ENCODE measurements around the gene OSM. TPM values are rescaled to one million over a fixed set of nuclear protein-coding genes. Genes with fewer than 3 reads are reported as not detected.

Gene OSM
- total RNA-seq, 8 experiments from 2014 or later, result 0.08 to 0.71 (median 0.23) TPM; not detected in 3

DNA sequence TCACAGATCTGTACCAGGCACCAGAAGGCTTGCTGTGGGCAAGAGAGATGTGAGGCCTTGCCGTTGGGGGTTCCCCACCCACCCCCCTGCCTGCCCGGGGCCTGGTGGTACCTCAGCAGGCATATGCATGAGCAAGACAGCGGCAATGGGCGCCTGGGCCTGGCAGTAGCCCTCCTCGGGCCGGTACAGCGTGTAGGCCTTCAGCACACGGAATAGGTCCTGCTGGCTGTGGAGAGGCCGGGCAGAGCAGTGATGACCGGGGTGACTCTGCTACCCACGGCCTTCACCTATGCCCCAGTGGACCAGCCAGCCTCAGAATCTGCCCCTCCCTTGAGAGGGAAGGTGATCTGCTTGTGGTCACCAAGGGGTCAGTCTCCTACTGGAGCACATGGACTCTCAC lies 28.2 kb upstream of the OSM start:
- WGBS, 10 experiments, result no CpG with 5 or more reads among the region's 11 CpGs
- Histone ChIP-seq H3K4me3 (no peak overlapping the region), H3K4me1 (replicated peaks in 1 of 2) (peaks cover 9 to 16% of the 10 kb centered on the region in 2 donors), H3K27ac (no peak overlapping the region)
- in situ Hi-C loops (cut with MboI; ENCODE audit: low pct_unique_long_range_greater_than_20kb in 2 of 9, low sequenced_read_pairs in 9 of 9, unreplicated experiment in 9 of 9), result no loop called here
- no peak for ATAC-seq (replicated peaks in 6 of 8)

DNA sequence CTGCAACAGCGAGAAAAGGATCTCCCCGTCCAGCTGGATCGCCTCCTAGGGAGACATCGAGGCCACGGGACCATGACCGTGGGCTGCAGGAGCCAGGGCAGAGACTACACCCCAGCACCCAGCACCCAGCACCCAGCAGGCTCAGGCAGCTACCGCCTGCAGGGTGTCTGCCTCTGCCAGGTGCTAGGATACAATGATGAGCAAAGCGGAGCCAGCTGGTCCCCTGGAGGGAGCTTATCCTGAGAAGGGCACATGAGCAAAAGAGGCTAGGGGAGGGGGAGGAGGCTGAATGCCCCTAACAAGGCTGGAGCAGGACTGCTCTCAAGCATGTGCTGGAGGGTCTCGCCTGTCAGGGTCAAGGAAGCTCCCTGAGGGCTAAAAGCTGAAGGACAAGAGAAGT lies 27.4 kb upstream of the OSM start:
- Histone ChIP-seq H3K27ac (no peak overlapping the region), H3K4me3 (no peak overlapping the region), H3K4me1 (replicated peaks in 1 of 2) (peaks cover 9 to 17% of the 10 kb centered on the region in 2 donors)
- ATAC-seq (replicated peaks in 6 of 8), result no peak
- 60 to 94% (median 90%) methylated on average over 1 to 5 of the region's 9 CpGs; no CpG with 5 or more reads in 5 of the 10 experiments for WGBS, 10 experiments
- in situ Hi-C loops (cut with MboI; ENCODE audit: low pct_unique_long_range_greater_than_20kb in 2 of 9, low sequenced_read_pairs in 9 of 9, unreplicated experiment in 9 of 9), result no loop called here

DNA sequence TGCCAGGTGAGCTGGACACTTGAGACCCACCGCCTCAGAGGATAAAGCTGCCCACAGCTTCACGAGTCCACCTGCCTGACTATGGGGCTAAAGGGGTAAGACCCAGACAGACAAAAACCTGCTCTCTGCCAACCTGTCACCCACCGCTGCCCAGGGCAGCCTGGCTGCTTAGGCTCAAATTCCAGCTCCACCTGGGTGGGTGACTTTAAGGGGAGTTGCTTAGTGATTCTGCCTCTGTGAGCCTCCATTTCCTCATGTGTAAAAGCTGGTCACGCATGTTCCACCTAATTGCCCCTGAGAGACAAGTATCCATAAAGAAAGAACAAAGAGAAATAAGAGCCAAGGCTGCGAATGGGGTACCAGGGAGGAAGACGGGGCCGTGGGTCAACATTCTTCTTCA lies 26.4 kb upstream of the OSM start:
- WGBS, 10 experiments, result 80 to 100% (median 91%) methylated on average over 1 to 4 of the region's 7 CpGs; no CpG with 5 or more reads in 4 of the 10 experiments
- Histone ChIP-seq H3K4me3 (no peak overlapping the region), H3K4me1 (replicated peaks in 1 of 2) (peaks cover 11 to 21% of the 10 kb centered on the region in 2 donors), H3K27ac (no peak overlapping the region)
- ATAC-seq (replicated peaks in 6 of 8), result no peak
- in situ Hi-C loops (cut with MboI; ENCODE audit: low pct_unique_long_range_greater_than_20kb in 2 of 9, low sequenced_read_pairs in 9 of 9, unreplicated experiment in 9 of 9), result no loop called here

- Histone ChIP-seq H3K27ac (no peak overlapping the region), H3K4me3 (no peak overlapping the region), H3K4me1 (replicated peaks in 1 of 2) (peaks cover 11 to 21% of the 10 kb centered on the region in 2 donors)
- 93 to 100% methylated on average over 1 to 3 of the region's 18 CpGs; no CpG with 5 or more reads in 8 of the 10 experiments for WGBS, 10 experiments
- in situ Hi-C loops (cut with MboI; ENCODE audit: low pct_unique_long_range_greater_than_20kb in 2 of 9, low sequenced_read_pairs in 9 of 9, unreplicated experiment in 9 of 9), result no loop called here
- ATAC-seq (replicated peaks in 6 of 8), result no peak
Measured at GRCh38 chr22:30292069-30292970, 25.7 kb upstream of the OSM start.

DNA sequence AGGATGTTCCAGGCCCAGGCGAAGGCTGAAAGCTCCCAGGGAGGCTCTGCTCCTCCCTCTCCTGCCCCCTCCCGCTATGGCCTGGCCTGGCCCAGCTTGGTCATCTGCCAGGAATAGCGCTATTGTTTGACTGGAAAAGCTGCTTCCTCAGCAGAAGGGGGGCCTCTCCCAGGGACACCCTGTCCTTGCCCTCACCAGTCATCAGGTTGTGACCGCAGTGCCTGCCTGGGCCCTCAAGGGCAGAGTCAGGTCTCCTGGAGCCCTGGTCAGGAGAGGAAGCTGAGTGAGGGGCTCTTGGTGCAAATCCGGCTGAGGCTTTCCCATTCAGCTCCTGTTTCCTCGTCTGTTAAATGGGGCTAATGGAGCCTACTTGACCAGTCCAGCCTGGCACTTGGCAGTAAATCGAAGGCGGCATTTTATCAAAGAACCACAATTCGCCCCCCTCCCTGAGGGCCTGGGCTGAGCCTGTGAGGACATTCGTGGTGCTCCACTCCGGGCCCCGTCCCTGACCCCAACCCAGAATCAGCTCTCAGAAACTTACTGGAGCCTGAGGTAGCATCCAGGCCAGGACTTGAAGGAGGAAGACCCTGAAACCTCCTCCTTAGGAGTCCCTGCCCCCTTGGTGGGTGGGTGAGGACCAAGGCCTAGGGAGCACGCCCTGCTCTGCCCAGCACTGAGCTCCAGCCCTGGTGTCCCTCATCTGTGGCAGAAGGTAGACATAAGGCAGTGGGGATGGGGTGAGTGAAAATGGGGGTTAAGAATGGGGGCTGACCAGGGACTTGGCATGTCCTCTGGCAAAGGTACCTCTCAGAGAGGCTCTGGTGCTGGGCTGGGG lies 24.6 kb upstream of the OSM start:
- peak overlapping the region in 1 of 2 donors; percentile 11 for H3K27ac ChIP-seq

GRCh38 chr22:30290342-30291057 lies 23.8 kb upstream of the OSM start:
- peak in 7 of 8 experiments; percentile 2 to 9 (median 3) for ATAC-seq (replicated peaks in 6 of 8)
- Histone ChIP-seq H3K4me1 (replicated peaks in 1 of 2) (peaks cover 11 to 21% of the 10 kb centered on the region in 2 donors), H3K4me3 (peak overlapping the region in 1 of 5 donors; percentile 51), H3K27ac (peak overlapping the region; percentile 6 to 42)
- in situ Hi-C loops (cut with MboI; ENCODE audit: low pct_unique_long_range_greater_than_20kb in 2 of 9, low sequenced_read_pairs in 9 of 9, unreplicated experiment in 9 of 9), result no loop called here
- 0 to 50% (median 25%) methylated on average over 1 to 3 of the region's 3 CpGs; no CpG with 5 or more reads in 7 of the 10 experiments for WGBS, 10 experiments

More for the DNA sequence above, 24.6 kb upstream of the OSM start:
- Histone ChIP-seq H3K4me1 (replicated peaks in 1 of 2) (peaks cover 11 to 21% of the 10 kb centered on the region in 2 donors), H3K4me3 (no peak overlapping the region)
- peak in 7 of 8 experiments; percentile 1 to 27 (median 18) for ATAC-seq (replicated peaks in 6 of 8)
- in situ Hi-C loops (cut with MboI; ENCODE audit: low pct_unique_long_range_greater_than_20kb in 2 of 9, low sequenced_read_pairs in 9 of 9, unreplicated experiment in 9 of 9), result no loop called here
- WGBS, 10 experiments, result 45 to 78% (median 70%) methylated on average over 3 to 4 of the region's 13 CpGs; no CpG with 5 or more reads in 7 of the 10 experiments

GRCh38 chr22:30289980-30290313 lies 23.3 kb upstream of the OSM start:
- in situ Hi-C loops (cut with MboI; ENCODE audit: low pct_unique_long_range_greater_than_20kb in 2 of 9, low sequenced_read_pairs in 9 of 9, unreplicated experiment in 9 of 9), result no loop called here
- Histone ChIP-seq H3K4me3 (peak overlapping the region; percentile 50 to 70 (median 51)), H3K27ac (peak overlapping the region; percentile 6 to 42), H3K4me1 (replicated peaks in 1 of 2) (peaks cover 11 to 21% of the 10 kb centered on the region in 2 donors)
- ATAC-seq (replicated peaks in 6 of 8), result peak in 1 of 8 experiments; percentile 3
- 0 to 33% (median 24%) methylated on average over 1 to 9 of the region's 12 CpGs; no CpG with 5 or more reads in 7 of the 10 experiments for WGBS, 10 experiments

GRCh38 chr22:30289141-30289979 lies 22.7 kb upstream of the OSM start, which contains the start of gene CASTOR1:
Gene CASTOR1, minus strand, starts transcription at chr22:30289505. Its CDS starts 8 bp downstream, at chr22:30289497.
- in situ Hi-C loops (cut with MboI; ENCODE audit: low pct_unique_long_range_greater_than_20kb in 2 of 9, low sequenced_read_pairs in 9 of 9, unreplicated experiment in 9 of 9), result no loop called here
- H3K27ac ChIP-seq, result peak within 1 kb of the TSS; percentile 57 to 66
- WGBS, 10 experiments, result 0 to 3% methylated on average over 3 to 7 of the region's 85 CpGs; no CpG with 5 or more reads in 8 of the 10 experiments
- H3K4me3 ChIP-seq, result peak within 1 kb of the TSS; percentile 50 to 70 (median 51)
- H3K4me1 ChIP-seq (replicated peaks in 1 of 2), result peaks cover 11 to 21% of the 10 kb centered on the region in 2 donors
- peak; percentile 73 to 88 (median 84) for ATAC-seq (replicated peaks in 6 of 8)

GRCh38 chr22:30288419-30289140 lies 21.9 kb upstream of the OSM start:
- in situ Hi-C loops (cut with MboI; ENCODE audit: low pct_unique_long_range_greater_than_20kb in 2 of 9, low sequenced_read_pairs in 9 of 9, unreplicated experiment in 9 of 9), result no loop called here
- WGBS, 10 experiments, result 0 to 67% (median 18%) methylated on average over 1 to 11 of the region's 27 CpGs; no CpG with 5 or more reads in 5 of the 10 experiments
- peak overlapping the region; percentile 57 to 66 for H3K27ac ChIP-seq

GRCh38 chr22:30287648-30288418 lies 21.2 kb upstream of the OSM start:
- 0 to 100% (median 30%) methylated on average over 1 to 3 of the region's 5 CpGs; no CpG with 5 or more reads in 2 of the 10 experiments for WGBS, 10 experiments
- peak; percentile 10 to 54 (median 30) for ATAC-seq (replicated peaks in 6 of 8)
- Histone ChIP-seq H3K4me1 (replicated peaks in 1 of 2) (peaks cover 11 to 21% of the 10 kb centered on the region in 2 donors), H3K27ac (no peak overlapping the region), H3K4me3 (peak overlapping the region in 3 of 5 donors; percentile 51 to 70 (median 51))
- in situ Hi-C loops (cut with MboI; ENCODE audit: low pct_unique_long_range_greater_than_20kb in 2 of 9, low sequenced_read_pairs in 9 of 9, unreplicated experiment in 9 of 9), result no loop called here

More at GRCh38 chr22:30288419-30289140, 21.9 kb upstream of the OSM start:
- peaks cover 11 to 21% of the 10 kb centered on the region in 2 donors for H3K4me1 ChIP-seq (replicated peaks in 1 of 2)
- H3K4me3 ChIP-seq, result peak overlapping the region; percentile 50 to 70 (median 51)
- ATAC-seq (replicated peaks in 6 of 8), result no peak
